Brain microvascular endothelial cell (primary cell): ENCODE data around the gene IGSF9.

Source experiments
- DNase-seq: peaks from one replicate; pipeline ENCODE4 v3.0.0-alpha.2; 2020
- H3K27ac ChIP-seq: fragments of 250-450 bp; sonication (Bioruptor Pico); 2 replicates; pipeline ENCODE4 v1.5.1; 2020; ENCODE audit warnings: mild to moderate bottlenecking, moderate library complexity
- H3K27me3 ChIP-seq: fragments of 250-450 bp; sonication (Bioruptor Pico); replicated peaks from 2 replicates; pipeline ENCODE4 v1.5.1; 2020; ENCODE audit warnings: mild to moderate bottlenecking
- H3K36me3 ChIP-seq: fragments of 250-450 bp; sonication (Bioruptor Pico); replicated peaks from 2 replicates; pipeline ENCODE4 v1.5.1; 2020; ENCODE audit warnings: mild to moderate bottlenecking
- H3K4me3 ChIP-seq: 2 replicates; pipeline ENCODE4 v1.5.1; 2011; ENCODE audit warnings: low read depth, mild to moderate bottlenecking, control low read depth, low read length, moderate library complexity
- CTCF ChIP-seq: IDR thresholded peaks from 2 replicates; pipeline ENCODE4 v1.5.1; 2011; ENCODE audit warnings: low read depth, mild to moderate bottlenecking, moderate library complexity, low read length, control low read depth, inconsistent platforms; ENCODE audit errors: missing control alignments
- in situ Hi-C: cut with HindIII; loops from 2 replicates; pipeline ENCODE4 v1.10.0; 2017; ENCODE audit warnings: low sequenced_read_pairs, low pct_ligation_motif_present

The IGSF9 gene

GRCh38 chr1:159918352-159919200 lies 26.8 kb downstream of the IGSF9 start:
- no peak for DNase-seq
- in situ Hi-C loops, result no loop called here
- H3K27me3 ChIP-seq, result no peaks in the 10 kb centered on the region
- no peak overlapping the region for H3K4me3 ChIP-seq
- TF ChIP-seq CTCF, result no peak
- H3K27ac ChIP-seq, result no peak overlapping the region
- H3K36me3 ChIP-seq, result peaks cover 34% of the 10 kb centered on the region

- DNase-seq, result no peak
- in situ Hi-C loops, result no loop called here
- H3K27me3 ChIP-seq, result no peaks in the 10 kb centered on the region
- H3K4me3 ChIP-seq, result no peak overlapping the region
- peaks cover 34% of the 10 kb centered on the region for H3K36me3 ChIP-seq
- no peak for TF ChIP-seq CTCF
- no peak overlapping the region for H3K27ac ChIP-seq
These were observed 27.7 kb downstream of the IGSF9 start for GRCh38 chr1:159917533-159918351.

DNA sequence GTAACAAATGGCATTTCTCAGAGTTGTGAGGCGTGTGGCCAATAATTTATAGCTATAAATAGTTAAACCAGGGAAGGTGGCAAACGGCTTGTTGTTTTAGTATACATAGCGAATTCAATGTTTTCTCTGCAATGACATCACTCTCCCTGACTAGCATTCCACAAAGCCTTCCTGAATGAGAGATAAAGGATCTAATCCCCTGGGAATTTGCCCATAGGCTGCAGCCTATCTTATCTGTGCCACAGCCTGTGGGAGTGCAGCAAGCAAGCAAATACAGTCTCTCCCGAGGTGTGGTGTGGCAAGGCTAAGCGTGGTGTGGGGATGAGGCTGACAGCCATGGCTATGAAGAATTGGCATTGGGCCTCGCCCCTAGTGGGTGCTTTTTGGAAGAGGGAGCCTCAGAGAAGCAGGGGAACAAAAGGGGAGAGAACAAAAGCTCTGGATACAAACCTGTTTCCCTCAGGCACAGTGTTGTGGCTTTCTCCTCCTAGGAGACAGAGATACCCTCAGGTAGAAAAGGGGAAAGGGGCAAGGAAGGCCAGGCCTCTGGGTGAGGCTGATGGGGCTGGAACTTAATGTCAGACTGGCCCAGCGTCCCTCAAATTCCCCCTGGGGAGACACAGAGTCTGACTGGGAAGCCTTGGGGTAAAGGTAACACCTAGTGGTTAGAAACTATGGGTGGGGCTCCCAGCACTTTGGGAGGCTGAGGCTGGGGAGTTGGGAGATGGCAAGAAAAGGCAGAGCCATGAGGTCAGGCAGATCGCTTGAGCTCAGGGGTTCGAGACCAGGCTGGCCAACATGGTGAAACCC lies 29.0 kb downstream of the IGSF9 start:
- Histone ChIP-seq H3K27me3 (no peaks in the 10 kb centered on the region), H3K27ac (peak overlapping the region; percentile 55), H3K4me3 (no peak overlapping the region), H3K36me3 (peaks cover 34% of the 10 kb centered on the region)
- in situ Hi-C loops, result no loop called here
- peak; percentile 89 for DNase-seq
- peak; percentile 17 for TF ChIP-seq CTCF

DNA sequence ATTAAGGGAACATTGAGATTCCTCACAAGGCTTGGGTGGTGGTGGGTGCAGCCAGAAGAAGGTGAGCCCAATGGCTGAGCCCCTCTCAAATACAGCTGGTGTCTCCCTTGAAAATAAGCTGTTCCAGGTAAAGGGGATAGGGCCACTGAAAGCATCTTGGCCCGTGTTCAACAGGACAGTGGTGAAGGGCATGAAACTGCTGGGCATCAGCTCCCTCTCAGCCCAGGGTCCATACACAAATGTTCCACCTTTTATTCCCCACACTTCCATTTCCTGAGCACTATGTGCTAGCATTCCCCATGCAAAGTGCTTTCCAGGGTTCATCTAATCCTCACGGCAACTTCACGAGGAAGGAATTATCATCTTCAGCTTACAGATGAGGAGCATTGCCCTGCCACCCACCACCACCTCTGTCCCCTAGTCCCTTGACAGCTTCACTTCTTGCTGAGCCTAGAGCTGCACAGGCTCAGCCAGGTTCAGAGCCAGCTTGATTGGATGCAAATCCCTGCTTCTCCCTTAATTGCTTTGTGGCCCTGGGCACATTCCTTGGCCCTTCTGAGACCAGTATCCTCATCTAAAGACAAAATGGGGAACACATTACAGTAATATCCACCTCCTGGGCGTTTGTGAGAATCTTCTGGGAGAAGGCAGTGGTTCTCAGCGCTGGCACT lies 29.7 kb downstream of the IGSF9 start:
- no peak for TF ChIP-seq CTCF
- no peaks in the 10 kb centered on the region for H3K27me3 ChIP-seq
- H3K27ac ChIP-seq, result peak overlapping the region; percentile 55
- H3K36me3 ChIP-seq, result peaks cover 34% of the 10 kb centered on the region
- DNase-seq, result no peak
- H3K4me3 ChIP-seq, result no peak overlapping the region
- in situ Hi-C loops, result no loop called here

DNA sequence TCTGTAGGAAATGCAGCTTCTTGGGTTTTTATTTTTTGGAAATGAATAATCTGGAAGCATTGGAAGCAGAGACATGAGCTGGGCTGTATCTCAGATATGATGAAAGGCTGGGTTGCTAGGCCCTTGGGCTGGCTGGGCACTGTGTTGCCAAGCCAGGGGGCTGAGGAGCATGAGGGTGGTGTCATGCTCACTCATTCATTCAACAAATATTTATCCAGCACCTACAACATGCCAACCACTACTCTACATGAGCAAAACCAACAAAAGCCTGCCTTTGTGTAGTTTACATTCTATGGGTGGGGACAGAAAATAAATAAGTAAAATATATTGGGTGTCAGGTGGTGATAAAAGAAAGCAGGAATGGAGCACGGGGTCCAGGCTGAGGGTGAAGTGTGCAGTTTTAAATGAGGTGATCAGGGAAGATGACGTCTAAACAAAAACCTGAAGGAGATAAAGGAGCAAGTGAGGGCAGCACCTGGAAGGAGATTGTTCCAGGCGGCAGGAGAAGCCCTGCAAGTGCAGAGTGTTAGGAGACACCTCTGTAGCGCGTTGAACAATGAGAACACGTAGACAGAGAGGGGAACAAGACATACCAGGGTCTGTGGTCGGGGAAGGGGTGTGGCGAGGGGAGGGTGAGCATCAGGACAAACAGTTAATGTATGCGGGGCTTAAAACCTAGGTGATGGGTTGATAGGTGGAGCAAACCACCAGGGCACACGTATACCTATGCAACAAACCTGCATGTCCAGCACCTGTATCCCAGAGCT lies 31.0 kb downstream of the IGSF9 start:
- no peak overlapping the region for H3K4me3 ChIP-seq
- H3K36me3 ChIP-seq, result peaks cover 27% of the 10 kb centered on the region
- no peaks in the 10 kb centered on the region for H3K27me3 ChIP-seq
- no peak for TF ChIP-seq CTCF
- DNase-seq, result no peak
- no peak overlapping the region for H3K27ac ChIP-seq
- in situ Hi-C loops, result no loop called here
